GM18517 (cell line): Measurements from ENCODE around the gene COX7A2.

Experiments
- ATAC-seq: cut with Tn5 transposase; IDR thresholded peaks from one replicate; pipeline ENCODE4 v1.9.1; 2021; ENCODE audit warnings: mild to moderate bottlenecking, moderate library complexity; ENCODE audit not compliant: unreplicated experiment

Gene COX7A2

DNA sequence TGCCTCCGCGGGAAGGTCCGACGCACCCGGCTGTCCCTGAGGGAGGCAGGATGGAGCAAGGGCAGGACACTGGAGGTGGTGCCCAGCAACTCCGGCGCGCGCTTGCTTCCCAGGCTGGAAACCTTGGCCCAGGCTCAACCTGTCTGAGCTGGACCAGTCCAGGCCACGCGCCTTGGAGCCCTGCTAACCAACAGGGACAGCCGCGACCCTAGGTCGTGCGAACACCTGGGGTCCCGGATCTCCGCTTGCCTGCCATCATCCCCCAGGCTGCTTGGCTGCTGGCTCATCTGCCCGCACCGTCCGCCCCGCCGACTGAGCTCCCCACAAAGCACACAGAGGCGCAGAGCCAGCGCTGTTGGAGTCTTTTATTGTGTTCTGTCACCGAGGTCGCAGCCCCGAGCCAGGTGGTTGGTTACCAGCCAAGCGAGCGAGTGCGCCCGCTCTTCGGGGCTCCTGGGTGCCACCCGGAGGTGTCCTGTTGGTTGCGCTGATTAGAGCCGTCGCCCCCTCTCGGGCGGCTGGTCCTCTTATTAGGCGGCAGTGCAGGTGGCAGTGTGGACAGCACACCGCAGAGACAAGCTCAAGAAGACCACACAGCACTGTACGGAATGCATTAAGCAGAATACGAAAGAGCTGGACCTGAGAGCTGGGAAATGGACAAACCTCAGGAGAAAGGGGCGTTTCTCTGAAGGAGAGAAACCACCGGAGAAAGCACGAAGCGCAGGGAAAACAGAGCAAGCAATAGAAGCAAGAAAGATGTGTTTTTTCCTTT is 41.5 kb downstream of the COX7A2 start:
- ATAC-seq = no peak

GRCh38 chr6:75201021-75201420 is 42.6 kb downstream of the COX7A2 start:
- ATAC-seq = no peak

DNA sequence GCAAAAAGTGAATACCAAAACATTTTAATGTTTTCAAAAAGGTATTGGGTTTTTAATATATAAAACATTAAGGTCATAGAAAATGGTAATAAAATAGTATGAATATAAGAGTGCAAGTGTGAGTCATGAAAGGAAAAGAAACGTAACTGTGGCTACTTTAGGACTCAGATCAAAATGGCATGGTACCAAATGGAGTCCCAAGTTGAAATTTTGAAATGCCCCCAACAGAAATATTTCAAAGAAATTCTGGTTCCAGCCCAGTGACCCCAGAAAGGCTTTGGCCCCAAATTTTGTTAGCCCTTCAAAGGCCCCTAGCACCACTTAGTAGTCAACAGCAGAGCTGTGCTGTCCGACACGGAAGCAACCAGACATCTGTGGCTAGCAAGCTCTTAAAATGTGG is 43.7 kb downstream of the COX7A2 start:
- ATAC-seq = no peak

DNA sequence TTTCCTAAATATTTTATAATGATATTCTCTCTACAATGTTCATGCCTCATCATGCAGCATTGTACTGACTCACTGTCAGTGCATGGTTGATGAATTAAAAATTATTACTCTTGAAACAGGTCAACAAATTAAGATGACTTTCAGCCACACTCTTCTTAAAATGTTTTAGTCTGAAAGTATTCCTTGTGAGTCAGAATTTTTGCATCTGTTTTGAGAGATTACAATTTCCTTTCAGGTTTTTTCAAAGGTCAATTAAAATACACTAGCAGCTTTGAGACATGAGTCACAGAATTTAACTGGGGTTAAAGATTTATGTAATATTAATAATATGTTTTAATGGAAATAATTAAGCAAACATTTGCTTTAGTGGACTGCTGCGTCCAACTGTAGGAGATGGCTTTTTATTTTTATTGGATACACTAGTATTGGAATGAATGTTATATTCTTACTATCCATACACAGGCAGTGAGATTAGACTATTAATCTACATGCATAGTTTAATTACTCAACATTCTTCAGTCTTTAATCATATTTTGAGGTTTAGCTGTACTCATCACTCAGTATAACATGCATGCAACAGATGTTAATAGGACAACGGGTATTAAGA is 47.4 kb downstream of the COX7A2 start:
- no peak for ATAC-seq

DNA sequence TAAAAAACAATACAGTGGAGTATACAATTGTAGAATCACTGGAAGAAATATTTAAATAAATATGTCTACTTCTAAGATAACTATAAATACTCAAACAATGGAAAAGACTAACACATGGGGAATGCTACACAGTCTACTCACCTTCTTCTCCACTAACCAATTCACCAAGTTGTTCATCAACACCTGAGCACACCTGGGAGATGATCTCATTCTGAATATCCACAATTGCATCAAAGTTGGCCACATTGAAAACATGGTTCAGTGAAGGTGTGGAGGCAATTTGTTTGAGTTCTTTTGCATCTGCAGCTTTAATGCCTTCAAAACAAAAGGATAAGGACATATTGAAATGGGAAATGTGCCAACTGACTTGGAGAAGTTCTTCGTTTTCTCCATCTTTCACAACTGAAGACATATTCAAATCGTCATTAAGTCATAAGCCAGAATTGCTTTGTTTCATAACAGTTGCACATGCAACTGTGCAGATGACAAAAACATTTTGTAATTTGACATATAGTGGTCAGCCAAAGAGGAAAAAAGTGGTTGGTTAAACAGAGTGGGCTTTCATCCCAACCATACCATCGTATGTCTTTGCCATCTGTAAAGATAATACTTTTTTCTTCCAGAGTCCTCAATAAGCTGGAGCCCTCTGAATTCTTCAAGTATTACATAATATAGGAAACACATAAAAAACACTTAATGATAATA is 55.2 kb downstream of the COX7A2 start:
- ATAC-seq = no peak
